C1 segment of cervical spinal cord (tissue), 14 donors: Measurements from ENCODE around the gene CD2AP.
"Not testable (repeated sequence)": the region's sequence is repeated elsewhere in the genome, so short reads cannot be mapped to it uniquely, and the experiment has no call there.

ENCODE experiments used
- DNase-seq, 14 donors: peaks; one replicate each; lab custom pipeline; 2025; lab: John Stamatoyannopoulos, UW

The CD2AP gene, protein sequence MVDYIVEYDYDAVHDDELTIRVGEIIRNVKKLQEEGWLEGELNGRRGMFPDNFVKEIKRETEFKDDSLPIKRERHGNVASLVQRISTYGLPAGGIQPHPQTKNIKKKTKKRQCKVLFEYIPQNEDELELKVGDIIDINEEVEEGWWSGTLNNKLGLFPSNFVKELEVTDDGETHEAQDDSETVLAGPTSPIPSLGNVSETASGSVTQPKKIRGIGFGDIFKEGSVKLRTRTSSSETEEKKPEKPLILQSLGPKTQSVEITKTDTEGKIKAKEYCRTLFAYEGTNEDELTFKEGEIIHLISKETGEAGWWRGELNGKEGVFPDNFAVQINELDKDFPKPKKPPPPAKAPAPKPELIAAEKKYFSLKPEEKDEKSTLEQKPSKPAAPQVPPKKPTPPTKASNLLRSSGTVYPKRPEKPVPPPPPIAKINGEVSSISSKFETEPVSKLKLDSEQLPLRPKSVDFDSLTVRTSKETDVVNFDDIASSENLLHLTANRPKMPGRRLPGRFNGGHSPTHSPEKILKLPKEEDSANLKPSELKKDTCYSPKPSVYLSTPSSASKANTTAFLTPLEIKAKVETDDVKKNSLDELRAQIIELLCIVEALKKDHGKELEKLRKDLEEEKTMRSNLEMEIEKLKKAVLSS

DNA sequence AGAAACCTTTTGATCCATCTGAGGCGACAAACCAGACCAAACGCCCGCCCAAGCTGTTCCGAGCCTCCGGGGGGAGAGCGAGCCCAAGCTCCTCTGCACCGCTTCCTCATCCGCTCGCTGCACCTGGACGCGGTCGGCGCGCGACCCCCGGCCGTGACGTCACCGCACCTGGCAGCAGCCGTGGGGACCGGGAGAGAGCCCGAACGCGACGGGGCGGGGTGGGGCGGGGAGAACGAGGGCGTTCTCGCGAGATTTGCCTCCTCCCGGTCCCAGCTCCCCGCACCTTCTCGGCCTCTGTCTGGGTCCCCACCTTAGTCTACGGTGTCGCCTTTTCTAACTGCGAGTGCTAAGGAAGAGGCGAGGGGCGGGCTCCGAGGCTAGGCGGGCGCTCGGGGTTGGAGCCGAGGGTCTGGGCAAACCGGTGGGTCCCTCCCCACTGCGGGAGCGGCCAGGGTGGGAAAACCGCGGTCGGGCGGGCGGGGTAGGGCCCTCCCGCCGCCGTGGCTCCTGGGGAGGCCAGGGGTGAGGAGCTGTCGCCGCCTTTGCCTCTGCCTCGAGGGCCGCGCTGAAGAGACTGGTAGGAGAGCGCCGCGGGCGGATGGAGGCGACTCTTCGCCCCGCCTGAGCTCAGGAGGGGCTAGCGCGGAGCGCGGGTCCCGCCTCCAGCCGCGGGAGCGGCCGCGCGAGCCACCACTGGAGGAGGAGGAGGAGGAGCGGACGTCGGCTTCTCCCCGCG lies at the start of gene CD2AP:
TSS of gene CD2AP (plus strand) at position 293 of the 736 bp plus-strand sequence. CDS start 456 bp downstream, outside the sequence.
- DNase-seq = peak; percentile 35 to 88 (median 82)

DNA sequence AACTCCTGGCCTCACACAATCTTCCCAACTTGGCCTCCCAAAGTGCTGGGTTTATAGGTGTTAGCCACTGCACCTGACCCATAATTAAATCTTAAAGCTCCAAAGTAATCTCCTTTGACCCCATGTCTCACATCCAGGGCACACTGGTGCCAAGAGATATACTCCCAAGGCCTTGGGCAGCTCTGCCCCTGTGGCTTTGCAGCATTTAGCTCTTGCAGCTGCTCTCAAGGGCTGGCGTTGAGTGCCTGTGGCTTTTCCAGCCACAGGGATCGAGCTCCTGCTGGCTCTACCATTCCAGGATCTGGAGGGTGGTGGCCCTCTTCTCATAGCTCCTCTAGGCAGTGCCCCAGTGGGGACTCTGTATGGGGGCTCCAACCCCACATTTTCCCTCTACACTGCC lies 49.3 kb upstream of the CD2AP start:
- no peak for DNase-seq

DNA sequence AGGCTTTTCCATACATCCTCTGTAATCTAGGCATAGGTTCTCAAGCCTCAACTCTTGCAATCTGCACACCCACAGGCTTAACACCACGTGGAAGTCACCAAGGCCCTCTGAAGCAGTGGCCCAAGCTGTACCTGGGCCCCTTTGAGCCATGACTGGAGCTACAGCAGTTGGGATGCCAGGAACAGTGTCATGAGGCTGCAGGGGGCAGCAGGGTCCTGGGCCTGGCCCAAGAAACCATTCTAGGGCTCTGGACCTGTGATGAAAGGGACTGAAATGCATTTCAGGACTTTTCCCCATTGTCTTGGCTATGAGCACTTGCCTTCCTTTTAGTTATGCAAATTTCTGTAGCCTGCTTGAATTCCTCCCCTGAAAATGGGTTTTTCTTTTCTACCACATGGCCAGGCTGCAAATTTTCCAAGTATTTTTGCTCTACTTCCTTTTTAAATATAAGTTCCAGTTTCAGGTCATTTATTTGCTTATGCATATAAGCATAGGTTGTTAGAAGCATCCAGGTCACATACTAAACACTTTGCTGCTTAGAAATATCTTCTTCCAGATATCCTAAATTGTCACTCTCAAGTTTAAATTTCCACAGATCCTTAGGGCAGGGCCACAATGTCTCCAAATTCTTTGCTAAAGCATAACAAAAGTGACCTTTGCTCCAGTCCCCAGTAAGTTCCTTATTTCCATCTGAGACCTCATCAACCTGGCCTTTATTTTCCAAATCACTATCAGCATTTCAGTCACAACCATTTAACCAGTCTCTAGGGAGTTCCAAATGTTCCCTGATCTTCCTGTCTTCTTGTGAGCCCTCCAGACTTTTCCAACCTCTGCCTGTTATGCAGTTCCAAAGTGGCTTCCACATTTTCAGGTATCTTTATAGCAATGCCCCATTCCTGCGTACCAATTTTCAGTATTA lies 48.6 kb upstream of the CD2AP start:
- DNase-seq = no peak

DNA sequence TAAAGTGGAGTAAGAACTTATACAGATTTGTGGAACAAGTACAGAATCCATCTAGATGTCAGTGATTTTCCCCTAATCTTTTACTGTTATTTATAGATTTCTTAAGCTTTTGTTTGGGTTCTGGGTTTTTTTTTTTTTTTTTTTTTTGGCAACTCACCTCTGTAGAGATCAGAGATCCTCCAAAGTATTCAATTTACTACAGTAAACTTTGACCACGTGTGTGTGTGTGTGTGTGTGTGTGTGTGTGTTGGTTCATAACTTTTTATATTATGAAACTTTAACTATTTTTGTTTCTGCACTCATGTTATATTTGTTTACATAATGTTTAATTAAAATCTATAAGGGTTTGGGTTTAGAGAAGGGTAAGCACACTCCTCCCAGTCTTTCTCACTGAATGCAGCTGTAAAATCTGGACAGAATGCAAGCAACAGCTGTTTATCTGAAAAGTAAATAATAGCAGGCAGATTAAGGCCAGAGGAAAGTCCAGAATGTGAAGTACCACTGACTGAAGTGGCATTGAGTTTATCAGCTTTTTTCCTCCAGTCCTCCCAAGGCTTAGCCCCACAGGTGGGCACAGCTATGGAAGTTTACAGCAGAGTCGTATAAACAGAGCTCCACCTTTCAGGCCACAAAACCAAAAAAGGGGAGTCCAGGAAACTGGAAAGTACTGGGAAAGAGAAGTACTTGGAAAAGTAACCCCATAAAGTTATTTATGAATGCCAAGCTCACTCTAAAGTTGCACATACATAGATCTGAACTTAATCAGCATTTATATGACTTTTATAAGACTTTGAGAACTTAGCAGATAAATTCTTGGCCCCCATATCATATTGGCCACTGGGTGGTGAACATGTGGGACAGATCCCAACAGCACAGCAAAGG lies 43.0 kb upstream of the CD2AP start:
- no peak for DNase-seq

DNA sequence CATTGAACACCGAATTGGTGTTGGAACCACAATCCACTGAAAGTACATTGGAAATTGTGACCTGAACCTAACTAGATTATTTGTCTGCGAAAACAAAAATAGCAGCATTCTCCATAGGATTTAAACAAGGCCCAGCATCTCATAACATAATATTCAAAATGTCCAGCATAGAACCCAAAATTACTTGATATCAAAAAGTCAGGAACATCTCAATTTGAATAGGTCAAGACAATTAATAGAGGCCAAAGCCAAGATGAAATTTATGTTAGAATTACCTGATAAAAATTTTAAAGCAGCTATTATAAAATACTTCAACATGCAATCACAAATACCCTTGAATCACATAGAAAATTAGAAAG lies 42.4 kb upstream of the CD2AP start:
- no peak for DNase-seq

DNA sequence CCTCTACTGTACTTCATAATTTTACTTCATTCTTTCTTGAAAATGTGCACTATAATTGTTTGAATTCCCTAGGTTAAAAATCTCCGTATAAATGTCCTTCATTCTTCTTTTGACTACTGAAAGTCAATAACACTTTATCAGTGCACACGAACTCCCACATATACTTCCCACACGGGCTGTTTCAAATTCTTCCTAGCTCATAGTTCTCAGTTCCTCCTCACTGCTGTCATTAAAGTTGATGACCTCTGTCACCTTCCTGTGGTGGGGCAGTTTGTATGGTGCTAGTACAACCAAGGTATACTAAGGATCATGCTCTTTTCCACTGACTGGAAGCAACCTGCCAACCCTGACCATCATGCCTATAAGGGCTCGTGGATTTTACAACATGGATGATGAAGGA lies 40.0 kb upstream of the CD2AP start:
- no peak for DNase-seq

DNA sequence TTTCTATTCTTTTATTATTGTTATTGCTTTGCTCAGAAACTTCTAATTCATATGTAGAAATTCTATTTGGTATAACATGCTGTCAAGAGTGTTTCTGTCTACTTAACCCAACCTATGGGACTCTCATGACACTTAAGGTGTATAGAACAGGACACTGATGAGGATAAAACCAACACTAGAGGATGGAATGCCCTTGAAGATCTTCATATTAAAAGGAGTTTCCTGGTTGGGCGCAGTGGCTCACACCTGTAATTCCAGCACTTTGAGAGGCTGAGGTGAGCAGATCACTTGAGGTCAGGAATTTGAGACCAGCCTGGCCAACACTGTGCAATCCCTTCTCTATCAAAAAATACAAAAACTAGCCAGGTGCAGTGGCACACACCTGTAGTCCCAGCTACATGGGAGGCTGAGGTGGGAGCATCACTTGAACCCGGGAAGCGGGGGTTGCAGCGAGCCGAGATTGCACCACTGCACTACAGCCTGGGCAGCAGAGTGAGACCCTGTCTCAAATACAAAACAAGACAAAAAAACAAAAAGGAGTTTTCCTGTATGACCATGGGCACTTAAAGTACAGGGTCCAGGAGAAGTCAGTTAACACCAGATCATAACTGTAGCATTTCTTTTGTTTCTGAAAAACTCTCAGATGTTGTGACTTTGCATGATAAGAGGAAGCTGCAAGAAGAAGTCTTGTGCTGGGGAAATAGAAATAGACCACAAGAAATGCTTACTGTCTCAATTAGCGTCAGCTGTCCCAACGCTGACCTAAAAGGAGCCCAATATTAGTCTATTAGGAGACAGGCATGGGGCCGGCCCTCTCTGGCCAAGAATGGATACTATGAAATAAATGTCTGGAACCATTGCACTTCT lies 38.9 kb upstream of the CD2AP start:
- no peak for DNase-seq

DNA sequence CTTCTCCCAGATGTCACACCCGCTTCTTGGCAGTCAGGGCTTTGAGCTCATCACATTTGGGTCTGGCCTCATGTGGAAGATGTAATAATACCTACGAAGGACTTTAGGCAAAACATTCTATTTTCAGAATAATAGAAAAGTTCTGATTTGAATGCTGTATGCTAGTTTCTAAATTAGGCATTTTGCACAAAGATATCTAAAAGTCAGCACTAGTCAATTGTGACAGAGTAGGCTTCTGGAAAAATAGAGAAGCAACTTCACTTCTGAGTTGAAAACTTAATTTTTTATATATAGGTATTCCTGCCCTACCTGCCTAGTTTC lies 38.3 kb upstream of the CD2AP start:
- no peak for DNase-seq

DNA sequence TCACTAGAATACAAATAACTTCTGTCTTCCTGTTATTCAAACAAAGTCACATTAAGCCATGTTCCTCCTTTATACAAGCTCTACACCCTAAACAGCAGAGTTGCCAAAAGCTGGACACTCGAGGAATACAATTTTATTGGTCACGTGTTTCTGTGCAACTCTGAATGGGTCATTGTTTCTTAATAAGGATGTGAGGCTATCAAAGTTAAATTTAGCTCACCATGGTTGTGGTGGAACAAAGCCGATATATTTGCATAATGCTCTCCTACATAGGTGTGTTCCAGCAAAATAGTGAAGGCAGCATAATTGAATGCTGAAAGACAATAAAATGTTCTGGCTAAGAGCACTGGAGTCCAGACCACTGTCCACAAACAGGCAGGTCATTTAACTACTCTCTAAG lies 36.9 kb upstream of the CD2AP start:
- DNase-seq = no peak

DNA sequence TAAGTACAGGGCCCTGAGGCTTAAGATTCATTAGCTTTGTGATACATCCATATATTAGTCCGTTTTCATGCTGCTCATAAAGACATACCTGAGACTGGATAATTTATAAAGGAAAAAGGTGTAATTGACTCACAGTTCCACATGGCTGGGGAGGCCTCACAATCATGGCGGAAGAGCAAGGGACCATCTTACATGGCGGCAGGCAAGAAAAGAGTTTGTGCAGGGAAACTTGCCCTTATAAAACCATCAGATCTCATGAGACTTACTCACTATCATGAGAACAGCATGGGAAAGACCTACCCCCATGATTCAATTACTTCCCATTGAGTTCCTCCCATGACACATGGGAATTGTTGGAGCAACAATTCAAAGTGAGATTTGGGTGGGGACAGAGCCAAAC lies 32.6 kb upstream of the CD2AP start:
- not testable (repeated sequence) for DNase-seq

DNA sequence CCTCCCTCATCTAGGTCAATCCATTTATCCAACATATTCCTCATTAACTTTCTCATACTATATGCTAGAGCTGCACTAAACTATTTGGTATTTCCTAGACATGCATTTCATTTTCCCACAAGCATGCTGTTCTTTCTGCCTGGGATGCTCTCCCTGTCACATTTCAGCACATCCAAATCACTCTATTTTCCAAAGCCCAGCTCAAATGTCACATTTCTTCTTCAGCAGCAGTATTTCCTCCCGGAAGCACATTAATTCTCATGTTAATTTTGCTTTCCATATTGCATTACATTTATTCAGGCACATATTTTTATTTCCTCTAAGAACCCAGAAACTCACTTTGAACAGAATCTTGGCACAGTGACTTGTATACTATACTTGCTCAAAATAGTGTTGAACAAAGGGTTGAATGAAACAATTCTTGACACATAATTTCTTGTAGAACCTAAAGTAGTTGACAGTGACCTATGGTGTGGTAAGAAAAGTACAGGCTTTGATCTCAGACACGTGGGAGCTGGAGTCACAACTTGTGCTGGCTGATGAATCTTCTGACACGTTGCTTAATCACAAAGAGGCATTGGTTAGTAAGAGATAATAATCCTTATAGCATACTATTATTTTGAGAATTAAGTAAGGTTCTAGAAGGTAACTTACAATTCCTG lies 30.8 kb upstream of the CD2AP start:
- DNase-seq = no peak

DNA sequence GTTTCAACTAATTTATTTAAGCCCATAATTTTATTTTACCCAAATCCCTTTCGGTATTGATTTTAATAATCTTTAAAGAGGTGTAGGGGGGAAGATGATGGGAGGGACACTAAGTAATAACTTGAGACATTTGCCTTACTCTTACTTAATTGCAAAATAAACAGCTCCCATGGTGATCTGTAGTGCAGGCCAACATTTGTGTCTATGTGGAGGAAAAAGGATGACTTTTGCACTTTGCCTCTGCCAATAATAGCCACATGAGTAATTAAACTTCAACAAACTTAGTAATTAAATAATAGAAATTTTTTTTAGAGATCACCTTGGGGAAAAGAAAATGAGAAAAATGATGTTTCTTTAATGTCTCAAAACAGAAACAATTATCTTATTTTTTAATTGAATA lies 29.9 kb upstream of the CD2AP start:
- DNase-seq = no peak

DNA sequence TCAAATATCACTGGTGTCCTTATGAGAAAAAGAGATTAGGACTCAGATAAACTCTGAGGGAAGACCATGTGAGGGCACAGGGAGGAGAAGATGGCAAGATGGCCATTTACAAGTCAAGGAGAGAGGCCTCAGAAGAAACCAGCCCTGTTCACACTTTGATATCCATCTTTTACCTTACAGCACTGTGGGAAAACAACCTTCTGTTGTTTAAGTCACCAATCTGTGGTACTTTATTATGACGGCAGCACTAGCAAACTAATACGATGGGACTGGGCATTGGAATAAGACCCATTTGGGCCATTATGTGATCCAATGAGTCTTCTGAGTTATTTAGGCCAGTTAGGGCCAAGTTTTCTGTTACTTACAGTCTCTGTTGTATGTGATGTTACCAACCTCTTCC lies 26.4 kb upstream of the CD2AP start:
- DNase-seq = no peak

DNA sequence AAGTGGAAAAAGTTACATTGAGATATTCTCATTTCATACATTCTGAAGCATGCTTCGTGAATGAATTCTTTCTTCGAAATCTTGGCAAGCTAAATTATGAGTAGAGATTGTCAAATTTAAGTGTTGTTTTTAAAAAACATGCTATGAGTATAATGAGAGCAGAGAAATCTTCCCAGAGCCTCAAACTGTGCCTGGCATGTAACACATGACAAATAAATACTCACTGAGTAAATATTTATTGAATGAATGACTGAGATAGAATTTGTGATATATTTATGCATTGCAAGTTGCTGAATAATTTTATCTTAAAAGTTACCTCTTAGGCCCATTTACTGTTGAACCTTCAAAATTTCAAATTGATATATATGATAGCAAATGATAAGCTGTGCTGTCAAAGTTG lies 24.7 kb upstream of the CD2AP start:
- DNase-seq = no peak

DNA sequence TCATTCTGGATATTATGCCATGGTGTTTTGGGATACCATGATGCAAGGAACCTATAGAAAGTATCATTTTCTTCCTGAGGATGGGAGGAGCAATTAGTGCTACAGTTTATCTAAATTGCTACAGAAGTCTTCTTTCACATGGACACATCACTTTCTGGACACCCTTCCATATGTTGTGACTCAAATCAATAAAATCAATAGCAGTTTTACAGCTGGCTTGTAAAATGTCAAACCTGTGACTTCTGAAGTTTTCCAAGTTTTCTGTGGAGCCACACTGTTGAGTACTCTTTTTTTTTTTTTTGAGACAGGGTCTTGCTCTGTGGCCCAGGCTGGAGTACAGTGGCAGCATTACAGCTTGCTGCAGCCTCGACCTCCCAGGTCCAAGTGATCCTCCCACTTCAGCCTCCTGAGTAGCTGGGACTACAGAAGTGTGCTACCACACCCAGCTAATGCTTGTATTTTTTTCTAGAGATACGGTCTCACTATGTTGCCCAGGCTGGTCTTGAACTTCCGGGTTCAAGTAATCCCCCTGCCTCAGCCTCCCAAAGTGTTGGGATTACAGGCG lies 24.1 kb upstream of the CD2AP start:
- no peak for DNase-seq

DNA sequence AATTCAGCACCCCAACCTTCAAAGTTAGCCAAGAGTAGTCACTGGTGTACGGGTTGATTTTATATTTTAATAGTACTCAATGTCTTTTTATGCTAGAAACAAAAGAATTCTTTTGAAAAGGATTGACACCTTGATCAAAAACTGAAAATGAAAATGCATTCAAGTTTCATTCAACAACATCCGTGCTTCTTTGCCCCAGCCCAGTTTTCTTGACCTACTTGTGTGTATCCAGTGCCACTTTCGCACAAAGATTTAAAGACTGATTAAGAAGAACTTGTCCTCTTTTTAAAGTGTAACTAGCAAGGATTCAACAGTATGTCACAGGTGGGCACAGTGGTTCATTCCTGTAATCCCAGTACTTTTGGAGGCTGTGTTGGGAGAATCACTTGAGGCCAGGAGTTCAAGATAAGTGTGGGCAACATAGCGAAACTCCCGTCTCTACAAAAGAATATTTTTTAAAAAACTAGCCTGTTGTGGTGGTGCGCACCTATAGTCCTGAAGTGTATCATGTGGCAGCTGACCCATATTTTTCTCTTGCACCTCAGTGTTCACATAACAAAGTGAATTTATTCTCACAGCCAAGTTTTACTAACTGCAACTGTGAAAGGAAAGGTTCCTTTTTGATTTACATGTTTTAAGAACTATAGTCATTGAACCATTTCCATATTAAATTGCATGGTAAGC lies 22.7 kb upstream of the CD2AP start:
- DNase-seq = no peak

DNA sequence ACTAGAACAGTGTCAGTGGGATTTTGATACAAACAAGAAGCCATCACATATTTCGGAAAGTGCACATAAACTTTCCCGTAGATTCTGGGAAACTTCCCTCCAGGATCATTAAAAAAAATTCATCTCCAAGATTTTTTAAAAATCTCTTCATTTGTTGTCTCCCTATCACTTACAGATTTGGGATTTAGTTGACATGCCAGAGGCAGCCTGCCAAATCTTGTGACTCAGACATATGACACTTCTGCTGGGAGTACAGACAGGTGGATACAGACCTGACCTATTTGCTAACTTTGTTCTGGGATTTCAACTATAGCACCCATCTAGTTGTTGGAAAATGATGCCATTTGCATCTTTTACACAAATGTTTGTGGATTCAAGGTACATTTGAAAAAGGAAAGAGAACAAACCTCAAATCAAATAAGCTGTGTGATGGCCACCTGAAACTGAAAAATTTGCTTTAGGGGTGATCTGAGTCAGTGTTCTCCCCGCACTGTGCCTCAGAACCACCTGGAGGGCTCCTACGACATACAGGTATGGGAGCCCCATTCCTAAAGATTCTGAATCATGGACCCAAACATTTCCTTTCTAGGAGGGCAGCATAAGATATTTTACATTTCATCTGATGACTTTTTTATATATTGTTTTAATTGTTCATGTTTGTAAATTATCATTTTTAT lies 21.9 kb upstream of the CD2AP start:
- DNase-seq = no peak

DNA sequence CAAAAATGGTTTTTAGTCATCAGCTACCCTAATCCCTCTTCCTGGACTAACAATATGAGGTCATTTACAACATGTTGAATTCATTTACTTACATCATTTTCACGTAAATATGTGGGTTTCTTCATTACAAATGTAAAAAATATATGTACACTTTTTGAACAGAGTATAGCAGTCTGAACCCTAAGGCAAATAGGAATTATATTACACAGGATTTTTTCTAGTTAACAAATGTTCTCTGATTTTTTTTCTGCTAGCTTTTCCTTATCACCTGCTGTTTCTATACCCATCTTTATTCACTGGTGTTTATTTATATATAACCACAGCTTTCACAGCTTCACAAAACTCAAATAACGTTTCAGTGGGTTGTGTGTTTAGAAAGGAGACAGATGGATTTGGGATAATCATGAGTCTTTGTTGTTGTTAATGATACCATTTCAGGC lies 21.0 kb upstream of the CD2AP start:
- DNase-seq = no peak
